ENCODE data around the gene GPRIN1.

GPRIN1 gene

GRCh38 chr5:176643491-176644219 lies 33.7 kb upstream of the GPRIN1 start:
- no peak for DNase-seq (ENCODE audit: low read depth)

DNA sequence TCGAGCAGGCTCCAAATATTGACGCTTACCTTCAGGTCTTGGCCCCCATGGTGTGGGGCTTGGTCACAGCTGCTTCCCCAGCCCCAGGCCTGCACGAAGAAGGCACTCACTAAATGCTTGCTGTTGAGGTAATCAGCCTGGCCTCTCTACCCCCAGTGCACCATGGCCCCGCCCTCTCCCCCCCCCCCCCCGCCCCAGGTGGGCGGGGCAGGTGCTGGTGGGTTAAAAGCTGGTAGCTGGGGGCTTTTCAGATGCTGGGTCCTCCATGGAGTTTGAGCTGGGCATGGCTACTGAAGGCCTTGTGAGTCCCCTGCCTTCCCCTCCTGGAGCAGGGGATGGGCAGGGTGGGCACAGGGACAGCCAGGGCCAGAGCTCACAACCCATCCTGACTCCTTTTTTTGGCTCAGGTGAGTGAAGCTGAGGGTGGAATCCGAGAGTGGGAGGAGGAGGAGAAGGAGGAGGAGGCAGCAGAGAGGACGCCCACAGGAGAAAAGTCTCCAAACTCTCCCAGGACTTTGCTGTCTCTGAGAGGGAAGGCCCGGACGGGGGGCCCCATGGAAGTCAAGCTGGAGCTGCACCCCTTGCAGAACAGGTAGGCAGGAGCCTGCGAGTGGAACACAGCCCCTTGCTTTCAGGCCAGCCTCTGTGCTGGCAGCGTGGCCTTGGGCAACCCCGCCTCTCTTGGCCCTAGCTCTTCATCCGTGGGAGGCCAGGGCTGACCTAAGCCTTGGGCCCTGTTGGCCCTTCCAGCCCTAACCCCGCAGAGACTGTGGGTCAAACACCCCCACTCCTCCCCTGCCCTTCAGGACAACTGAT lies 32.9 kb upstream of the GPRIN1 start:
- DNase-seq (ENCODE audit: low read depth), result no peak

GRCh38 chr5:176640616-176641015 lies 30.7 kb upstream of the GPRIN1 start:
- no peak for DNase-seq (ENCODE audit: low read depth)

DNA sequence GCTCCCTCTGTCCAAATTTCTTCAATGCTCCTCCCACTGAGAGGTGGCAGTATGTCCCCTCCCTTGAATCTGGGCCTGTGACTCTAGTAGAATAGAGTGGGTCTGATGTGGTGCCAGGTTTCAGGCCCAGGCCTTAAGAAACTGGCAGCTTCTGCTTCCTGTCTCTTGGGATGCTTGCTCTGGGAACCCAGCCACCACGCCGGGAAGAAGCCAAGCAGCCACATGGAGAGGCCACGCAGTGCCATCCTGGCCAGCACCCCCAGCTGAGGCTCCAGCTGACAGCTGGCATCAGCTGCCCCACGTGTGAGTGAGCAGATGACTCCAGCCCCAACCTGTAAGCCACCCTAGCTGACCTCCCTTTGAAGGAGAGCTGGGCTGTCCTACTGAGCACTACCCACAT lies 30.0 kb upstream of the GPRIN1 start:
- DNase-seq (ENCODE audit: low read depth), result no peak

DNA sequence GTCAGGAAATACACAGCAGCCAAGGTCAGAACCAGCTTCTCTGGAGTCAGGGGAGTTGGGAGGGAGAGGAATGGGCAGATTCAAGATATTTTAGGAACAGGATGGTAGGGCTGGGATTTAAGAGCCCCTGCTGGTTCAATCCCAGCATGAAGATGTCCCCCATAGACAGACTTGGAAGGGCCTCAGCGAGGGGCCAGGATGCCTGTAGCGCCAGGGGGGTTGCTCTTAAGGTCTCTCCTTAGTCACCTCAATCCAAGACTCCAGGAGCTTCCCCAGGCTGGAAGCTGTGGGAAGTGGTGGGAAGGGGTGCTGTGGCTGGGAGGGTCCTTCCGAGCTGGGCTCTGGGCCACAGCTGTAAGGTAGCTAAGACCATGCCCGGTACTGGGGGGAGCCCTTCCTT lies 29.3 kb upstream of the GPRIN1 start:
- DNase-seq (ENCODE audit: low read depth), result no peak

- DNase-seq (ENCODE audit: low read depth), result no peak
Observed at GRCh38 chr5:176638437-176638836, 28.5 kb upstream of the GPRIN1 start.

DNA sequence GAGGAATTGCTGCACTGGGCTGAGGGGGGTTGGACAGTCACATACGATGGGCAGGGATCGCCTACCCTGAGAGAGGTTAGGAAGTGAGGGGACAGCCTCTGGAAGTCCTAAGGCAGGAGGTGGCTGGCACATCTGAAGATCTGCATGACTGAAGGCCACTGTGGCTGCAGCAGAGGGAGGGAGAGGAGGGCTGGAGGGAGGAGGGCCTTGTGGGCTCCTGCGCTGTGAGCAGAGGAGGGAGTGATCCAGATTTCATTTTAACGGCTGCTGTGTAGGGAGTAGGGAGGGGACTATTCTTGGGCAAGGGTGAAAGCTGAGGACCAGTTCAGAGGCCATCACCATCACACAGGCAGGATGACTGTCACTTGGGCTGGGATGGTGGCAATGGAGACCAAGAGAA lies 27.6 kb upstream of the GPRIN1 start:
- DNase-seq (ENCODE audit: low read depth), result no peak

- DNase-seq (ENCODE audit: low read depth), result no peak
Observed at GRCh38 chr5:176636426-176636825, 26.5 kb upstream of the GPRIN1 start.

GRCh38 chr5:176633598-176633997 lies 23.6 kb upstream of the GPRIN1 start:
- no peak for DNase-seq (ENCODE audit: low read depth)

- no peak for DNase-seq (ENCODE audit: low read depth)
Observed at GRCh38 chr5:176632745-176633144, 22.8 kb upstream of the GPRIN1 start.

DNA sequence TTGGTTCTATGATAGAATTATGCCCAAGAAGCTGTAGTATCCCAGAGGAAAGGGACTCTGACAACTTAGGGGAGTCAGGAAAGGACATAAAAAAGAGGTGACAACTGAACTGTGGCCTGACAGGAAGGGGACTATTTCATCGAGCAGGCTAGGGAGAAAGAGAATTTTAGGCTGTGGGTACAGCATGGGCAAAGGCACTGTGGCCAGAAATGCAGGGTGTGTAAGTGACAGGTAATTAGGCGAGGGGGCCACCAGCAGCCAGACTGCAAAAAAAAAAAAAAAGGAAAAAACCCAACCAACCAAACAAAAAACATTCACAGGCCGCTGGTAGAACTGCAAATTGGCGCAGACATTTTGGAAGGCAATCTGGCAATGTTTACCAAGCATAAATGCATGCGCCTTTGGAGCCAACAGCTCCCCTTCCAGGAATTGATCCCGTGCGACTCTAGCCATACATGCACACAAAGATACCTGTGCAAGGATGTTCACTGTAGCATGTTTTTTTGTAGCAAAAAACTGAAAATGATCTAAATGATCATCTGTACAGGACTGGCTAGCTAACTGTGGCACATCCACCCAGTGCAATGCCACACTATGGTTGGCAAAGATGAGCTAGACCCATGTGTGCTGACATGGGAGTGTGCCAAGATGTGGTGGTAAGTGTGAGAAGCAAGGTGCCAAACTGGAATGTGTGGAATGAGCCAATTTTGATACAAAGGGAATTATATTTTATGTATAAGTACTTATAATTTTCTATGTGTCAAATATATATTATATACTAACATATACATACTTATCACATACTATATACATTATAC lies 21.6 kb upstream of the GPRIN1 start:
- DNase-seq (ENCODE audit: low read depth), result no peak

DNA sequence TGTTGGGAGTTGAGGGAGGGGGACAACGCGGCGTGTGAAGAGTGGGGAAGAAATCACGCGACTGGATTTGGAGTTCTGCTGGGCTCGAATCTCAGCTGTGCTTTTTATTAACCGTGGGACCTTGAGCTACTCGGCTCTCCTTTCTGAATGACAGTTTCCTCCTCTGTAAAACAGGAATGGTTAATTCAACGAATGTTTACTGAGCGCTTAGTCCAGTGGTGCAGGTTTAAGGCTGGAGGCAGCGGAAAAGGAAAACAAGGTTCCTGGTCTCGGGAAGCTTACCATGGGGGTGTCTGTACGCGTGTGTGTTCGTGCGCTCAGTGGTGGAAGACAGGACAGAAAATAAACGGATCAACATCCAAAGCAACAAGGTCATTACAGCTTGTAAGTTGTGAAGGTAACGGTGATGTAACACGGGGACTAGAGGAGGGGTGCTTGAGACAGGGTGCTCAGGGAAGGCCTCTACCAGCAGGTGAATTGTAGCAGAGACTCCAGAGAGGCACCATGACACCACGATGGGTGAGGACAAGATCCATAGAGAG lies 20.8 kb upstream of the GPRIN1 start:
- no peak for DNase-seq (ENCODE audit: low read depth)

- no peak for DNase-seq (ENCODE audit: low read depth)
Observed at GRCh38 chr5:176629853-176630680, 20.1 kb upstream of the GPRIN1 start, which contains the start of the genes EIF4E1B and SNCB. EIF4E1B (plus strand) TSS chr5:176630675; CDS start chr5:176642788, 12,113 bp downstream. SNCB (minus strand) TSS chr5:176630534; CDS start chr5:176629654, 880 bp downstream.

- DNase-seq (ENCODE audit: low read depth), result no peak
Observed at GRCh38 chr5:176629317-176629852, 19.4 kb upstream of the GPRIN1 start.

DNA sequence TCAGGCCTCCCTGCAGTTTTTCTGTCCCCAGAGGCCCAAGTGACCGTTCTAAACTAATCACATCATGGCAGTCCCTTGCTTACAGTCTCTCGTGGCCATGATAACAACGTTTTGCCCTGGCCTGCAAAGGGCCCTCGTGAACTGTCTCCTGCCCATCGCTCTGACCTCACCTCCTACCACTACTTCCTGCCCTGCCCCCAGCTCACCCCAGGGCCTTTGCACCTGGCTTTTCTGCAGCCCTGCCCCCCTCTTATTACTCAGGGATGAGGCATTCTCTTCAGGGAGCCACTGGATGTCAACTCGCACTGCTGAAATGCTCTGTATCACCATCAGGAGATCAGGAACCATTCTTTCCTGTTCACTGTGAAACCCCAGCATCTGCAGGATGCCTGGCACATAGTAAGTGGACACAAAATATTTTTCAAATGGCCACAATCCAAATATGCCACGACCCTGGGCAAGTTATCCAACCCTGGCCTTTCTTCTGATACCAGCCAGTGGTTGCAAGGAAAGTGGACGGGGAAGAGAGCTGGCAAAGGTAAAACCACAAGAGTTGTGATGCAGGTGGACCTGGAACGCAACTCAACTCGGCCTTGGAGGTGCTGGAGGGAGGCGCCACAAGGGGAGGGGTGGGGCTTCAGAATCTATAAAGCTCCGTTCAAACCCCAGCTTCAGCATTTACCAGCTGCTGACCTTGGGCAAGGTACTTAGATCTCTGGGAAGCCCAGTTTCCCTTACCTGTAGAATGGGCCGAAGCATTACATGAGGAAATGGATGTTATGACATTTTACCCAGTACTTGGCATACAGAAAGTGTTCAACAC lies 18.7 kb upstream of the GPRIN1 start:
- no peak for DNase-seq (ENCODE audit: low read depth)

- DNase-seq (ENCODE audit: low read depth), result no peak
Observed at GRCh38 chr5:176627582-176627981, 17.6 kb upstream of the GPRIN1 start.

GRCh38 chr5:176626876-176627236 lies 16.9 kb upstream of the GPRIN1 start:
- no peak for DNase-seq (ENCODE audit: low read depth)

GRCh38 chr5:176625966-176626875 lies 16.3 kb upstream of the GPRIN1 start:
- DNase-seq (ENCODE audit: low read depth), result no peak

DNA sequence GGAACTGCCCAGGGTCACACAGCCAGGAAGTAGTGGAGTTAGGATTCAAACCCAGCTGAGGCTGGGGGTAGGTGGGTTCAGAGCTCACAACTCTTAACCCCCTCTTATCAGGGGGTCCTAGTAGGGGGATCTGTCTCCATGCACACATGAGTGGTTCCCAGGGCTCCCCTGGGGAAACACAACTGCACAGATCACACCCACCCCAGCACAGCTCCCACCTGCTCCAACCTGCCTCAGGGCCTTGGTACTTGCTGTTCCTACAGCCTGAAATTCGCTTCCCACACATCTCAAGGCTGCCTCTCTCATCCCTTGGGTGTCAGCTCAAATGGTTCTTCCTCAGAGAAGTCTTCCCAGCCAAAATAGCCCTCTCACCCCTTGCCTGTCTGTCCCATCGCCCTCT lies 15.6 kb upstream of the GPRIN1 start:
- no peak for DNase-seq (ENCODE audit: low read depth)

Measured in stimulated activated CD8-positive, alpha-beta memory T cell treated with anti-CD3 and anti-CD28 coated beads, Interleukin-12 subunit alpha, Interleukin-12 subunit beta, amount 100 ng/mL, for 1 hour (primary cell).